HG02943 (cell line): Measurements from ENCODE around the gene NYNRIN.

Source experiments
- ATAC-seq: cut with Tn5 transposase; IDR thresholded peaks from one replicate; pipeline ENCODE4 v1.9.1; 2021; ENCODE audit warnings: mild to moderate bottlenecking, low read depth, moderate library complexity; ENCODE audit not compliant: unreplicated experiment

The NYNRIN gene

GRCh38 chr14:24390701-24391468, 7.9 kb upstream of the NYNRIN start:
- no peak for ATAC-seq

- ATAC-seq = no peak
Measured at GRCh38 chr14:24392325-24393091, 6.3 kb upstream of the NYNRIN start.

GRCh38 chr14:24394275-24394674, 4.5 kb upstream of the NYNRIN start:
- ATAC-seq = no peak

GRCh38 chr14:24395609-24396582, 2.9 kb upstream of the NYNRIN start:
- ATAC-seq = no peak

GRCh38 chr14:24397639-24398292, 1.0 kb upstream of the NYNRIN start:
- ATAC-seq = no peak

- ATAC-seq = no peak
Measured at GRCh38 chr14:24398293-24398652, 530 bp upstream of the NYNRIN start.

GRCh38 chr14:24399447-24399822, 632 bp downstream of the NYNRIN start:
- ATAC-seq = no peak

- ATAC-seq = no peak
Measured at GRCh38 chr14:24399999-24400718, 1.4 kb downstream of the NYNRIN start.

GRCh38 chr14:24401810-24402702, 3.3 kb downstream of the NYNRIN start:
- ATAC-seq = no peak

GRCh38 chr14:24403294-24403998, 4.6 kb downstream of the NYNRIN start:
- ATAC-seq = no peak

- no peak for ATAC-seq
Measured at GRCh38 chr14:24404814-24405213, 6.0 kb downstream of the NYNRIN start.

GRCh38 chr14:24406416-24406815, 7.6 kb downstream of the NYNRIN start:
- no peak for ATAC-seq

- ATAC-seq = no peak
Measured at GRCh38 chr14:24407608-24408325, 9.0 kb downstream of the NYNRIN start.

GRCh38 chr14:24408764-24409163, 10.0 kb downstream of the NYNRIN start:
- ATAC-seq = no peak

- no peak for ATAC-seq
Measured at GRCh38 chr14:24409192-24409591, 10.4 kb downstream of the NYNRIN start.

GRCh38 chr14:24409956-24410355, 11.2 kb downstream of the NYNRIN start:
- ATAC-seq = no peak
